ENCODE measurements around the gene NHERF1.

DNA sequence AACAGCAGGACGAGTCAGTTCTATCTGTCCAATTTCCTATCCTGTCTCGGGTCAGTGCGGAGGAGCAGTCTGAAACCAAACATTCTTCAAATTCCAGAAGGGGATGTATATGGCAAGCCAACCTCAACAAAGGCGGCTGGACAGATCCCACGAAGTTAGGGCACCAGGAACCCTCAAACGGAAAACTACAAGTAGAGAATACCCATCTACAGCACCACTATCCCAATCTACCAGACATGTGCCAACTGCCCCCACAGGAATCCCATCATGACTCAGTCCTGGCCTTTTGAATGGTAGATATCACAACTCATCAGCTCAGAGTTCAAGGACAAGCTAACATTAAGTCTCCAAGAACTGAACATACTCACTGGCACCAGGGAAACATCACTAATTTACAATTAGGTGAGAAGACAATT is 25.5 kb downstream of the NHERF1 start:
- TF ChIP-seq JUN (IDR thresholded peaks at IDR 0.05; ENCODE audit: borderline replicate concordance, insufficient read depth, insufficient read length, low read depth) (no peak), POLR2A (IDR thresholded peaks at IDR 0.05; ENCODE audit: low read depth, low read length) (no peak)
